Measurements from ENCODE around the gene NFE2L1.
"Not testable (repeated sequence)": the region's sequence is repeated elsewhere in the genome, so short reads cannot be mapped to it uniquely, and the experiment has no call there.

Gene NFE2L1

GRCh38 chr17:48031966-48032365, 16.2 kb upstream of the NFE2L1 start:
- Histone ChIP-seq H3K36me3 (ENCODE audit: control insufficient read depth in 2 of 2, insufficient read depth in 2 of 2, low read length in 2 of 2) (no peaks in the 10 kb centered on the region), H3K9ac (ENCODE audit: low read depth in 1 of 2, low read length in 2 of 2) (no peak overlapping the region), H3K27ac (ENCODE audit: low read depth in 2 of 2, low read length in 2 of 2) (no peak overlapping the region), H3K9me3 (ENCODE audit: control insufficient read depth in 2 of 2, low read length in 2 of 2) (no peaks in the 10 kb centered on the region), H3K4me3 (ENCODE audit: low read length in 2 of 2) (no peak overlapping the region), H3K4me1 (ENCODE audit: control insufficient read depth in 2 of 2, insufficient read depth in 2 of 2, low read length in 2 of 2) (peaks cover under 1 to 6% of the 10 kb centered on the region in 2 donors), H3K27me3 (ENCODE audit: control insufficient read depth in 2 of 2, insufficient read depth in 2 of 2, low read length in 2 of 2) (peaks cover 7 to 8% of the 10 kb centered on the region in 2 donors)

DNA sequence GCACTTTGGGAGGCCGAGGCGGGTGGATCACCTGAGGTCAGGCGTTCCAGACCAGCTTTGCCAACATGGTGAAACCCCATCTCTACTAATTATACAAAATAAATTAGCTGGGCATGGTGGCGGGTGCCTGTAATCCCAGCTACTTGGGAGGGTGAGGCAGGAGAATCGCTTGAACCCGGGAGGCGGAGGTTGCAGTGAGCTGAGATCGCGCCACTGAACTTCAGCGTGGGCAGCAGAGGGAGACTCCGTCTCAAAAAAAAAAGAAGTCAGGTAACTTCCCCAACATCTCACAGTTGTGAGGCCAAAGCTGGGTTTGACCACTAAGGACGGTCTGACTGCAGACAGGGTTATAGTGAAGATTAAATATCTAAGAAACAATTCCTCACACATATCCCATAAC, 13.4 kb upstream of the NFE2L1 start:
- not testable (repeated sequence) for H3K4me3 ChIP-seq (ENCODE audit: low read length in 2 of 2); H3K27ac ChIP-seq (ENCODE audit: low read depth in 2 of 2, low read length in 2 of 2); H3K9me3 ChIP-seq (ENCODE audit: control insufficient read depth in 2 of 2, low read length in 2 of 2); H3K4me1 ChIP-seq (ENCODE audit: control insufficient read depth in 2 of 2, insufficient read depth in 2 of 2, low read length in 2 of 2); H3K9ac ChIP-seq (ENCODE audit: low read depth in 1 of 2, low read length in 2 of 2); H3K36me3 ChIP-seq (ENCODE audit: control insufficient read depth in 2 of 2, insufficient read depth in 2 of 2, low read length in 2 of 2)
- peaks cover 14 to 17% of the 10 kb centered on the region in 2 donors for H3K27me3 ChIP-seq (ENCODE audit: control insufficient read depth in 2 of 2, insufficient read depth in 2 of 2, low read length in 2 of 2)

GRCh38 chr17:48036693-48037035, 11.5 kb upstream of the NFE2L1 start:
- Histone ChIP-seq H3K36me3 (ENCODE audit: control insufficient read depth in 2 of 2, insufficient read depth in 2 of 2, low read length in 2 of 2) (no peaks in the 10 kb centered on the region), H3K4me3 (ENCODE audit: low read length in 2 of 2) (peak overlapping the region in 1 of 2 donors; percentile 69), H3K27me3 (ENCODE audit: control insufficient read depth in 2 of 2, insufficient read depth in 2 of 2, low read length in 2 of 2) (peaks cover 14% of the 10 kb centered on the region in 2 donors), H3K9ac (ENCODE audit: low read depth in 1 of 2, low read length in 2 of 2) (peak overlapping the region in 1 of 2 donors; percentile 71), H3K9me3 (ENCODE audit: control insufficient read depth in 2 of 2, low read length in 2 of 2) (no peaks in the 10 kb centered on the region), H3K4me1 (ENCODE audit: control insufficient read depth in 2 of 2, insufficient read depth in 2 of 2, low read length in 2 of 2) (peaks cover 6 to 7% of the 10 kb centered on the region in 2 donors), H3K27ac (ENCODE audit: low read depth in 2 of 2, low read length in 2 of 2) (no peak overlapping the region)

GRCh38 chr17:48037036-48037837, 10.9 kb upstream of the NFE2L1 start, which contains the start of gene COPZ2:
Gene COPZ2 (minus strand): TSS chr17:48037797. CDS start chr17:48037777, 20 bp downstream.
- peak within 1 kb of the TSS; percentile 67 to 69 for H3K4me3 ChIP-seq (ENCODE audit: low read length in 2 of 2)
- peaks cover 10 to 14% of the 10 kb centered on the region in 2 donors for H3K27me3 ChIP-seq (ENCODE audit: control insufficient read depth in 2 of 2, insufficient read depth in 2 of 2, low read length in 2 of 2)
- no peaks in the 10 kb centered on the region for H3K36me3 ChIP-seq (ENCODE audit: control insufficient read depth in 2 of 2, insufficient read depth in 2 of 2, low read length in 2 of 2)
- H3K9me3 ChIP-seq (ENCODE audit: control insufficient read depth in 2 of 2, low read length in 2 of 2): no peaks in the 10 kb centered on the region
- peak within 1 kb of the TSS in 1 of 2 donors; percentile 18 for H3K27ac ChIP-seq (ENCODE audit: low read depth in 2 of 2, low read length in 2 of 2)
- peaks cover 6 to 7% of the 10 kb centered on the region in 2 donors for H3K4me1 ChIP-seq (ENCODE audit: control insufficient read depth in 2 of 2, insufficient read depth in 2 of 2, low read length in 2 of 2)
- H3K9ac ChIP-seq (ENCODE audit: low read depth in 1 of 2, low read length in 2 of 2): peak within 1 kb of the TSS; percentile 32 to 71

DNA sequence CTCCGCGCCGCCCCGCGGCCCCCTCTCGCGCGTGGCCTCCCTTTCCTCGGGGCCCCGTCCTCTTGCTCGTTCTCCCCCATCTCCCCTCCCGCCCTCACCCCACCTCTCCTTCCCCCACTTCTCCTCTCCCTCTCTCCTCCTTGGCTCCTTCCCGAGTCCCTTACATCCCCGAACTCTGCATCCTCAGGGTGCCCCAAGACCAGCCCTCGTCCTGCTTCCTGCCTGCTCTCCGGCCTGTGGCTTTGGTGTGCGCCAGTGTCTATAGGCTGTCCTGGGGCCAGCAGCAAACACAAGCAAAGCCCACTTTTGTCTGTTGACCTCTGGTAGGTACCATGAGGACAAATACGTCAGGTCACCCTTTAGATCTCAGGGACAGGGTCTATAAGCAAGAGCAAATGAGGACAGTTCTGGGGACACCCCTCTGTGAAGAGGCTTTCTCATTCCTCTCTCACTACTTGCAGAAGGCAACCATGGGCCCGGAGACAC, 10.3 kb upstream of the NFE2L1 start:
- Histone ChIP-seq H3K36me3 (ENCODE audit: control insufficient read depth in 2 of 2, insufficient read depth in 2 of 2, low read length in 2 of 2) (no peaks in the 10 kb centered on the region), H3K4me3 (ENCODE audit: low read length in 2 of 2) (peak overlapping the region; percentile 13 to 56), H3K4me1 (ENCODE audit: control insufficient read depth in 2 of 2, insufficient read depth in 2 of 2, low read length in 2 of 2) (peaks cover 6 to 7% of the 10 kb centered on the region in 2 donors), H3K27me3 (ENCODE audit: control insufficient read depth in 2 of 2, insufficient read depth in 2 of 2, low read length in 2 of 2) (peaks cover 9 to 14% of the 10 kb centered on the region in 2 donors), H3K9me3 (ENCODE audit: control insufficient read depth in 2 of 2, low read length in 2 of 2) (no peaks in the 10 kb centered on the region), H3K9ac (ENCODE audit: low read depth in 1 of 2, low read length in 2 of 2) (peak overlapping the region in 1 of 2 donors; percentile 24), H3K27ac (ENCODE audit: low read depth in 2 of 2, low read length in 2 of 2) (no peak overlapping the region)

GRCh38 chr17:48038687-48039086, 9.5 kb upstream of the NFE2L1 start:
- peaks cover 9 to 14% of the 10 kb centered on the region in 2 donors for H3K27me3 ChIP-seq (ENCODE audit: control insufficient read depth in 2 of 2, insufficient read depth in 2 of 2, low read length in 2 of 2)
- H3K36me3 ChIP-seq (ENCODE audit: control insufficient read depth in 2 of 2, insufficient read depth in 2 of 2, low read length in 2 of 2): no peaks in the 10 kb centered on the region
- no peak overlapping the region for H3K4me3 ChIP-seq (ENCODE audit: low read length in 2 of 2)
- no peak overlapping the region for H3K27ac ChIP-seq (ENCODE audit: low read depth in 2 of 2, low read length in 2 of 2)
- H3K9me3 ChIP-seq (ENCODE audit: control insufficient read depth in 2 of 2, low read length in 2 of 2): no peaks in the 10 kb centered on the region
- no peak overlapping the region for H3K9ac ChIP-seq (ENCODE audit: low read depth in 1 of 2, low read length in 2 of 2)
- H3K4me1 ChIP-seq (ENCODE audit: control insufficient read depth in 2 of 2, insufficient read depth in 2 of 2, low read length in 2 of 2): peaks cover 6 to 7% of the 10 kb centered on the region in 2 donors

DNA sequence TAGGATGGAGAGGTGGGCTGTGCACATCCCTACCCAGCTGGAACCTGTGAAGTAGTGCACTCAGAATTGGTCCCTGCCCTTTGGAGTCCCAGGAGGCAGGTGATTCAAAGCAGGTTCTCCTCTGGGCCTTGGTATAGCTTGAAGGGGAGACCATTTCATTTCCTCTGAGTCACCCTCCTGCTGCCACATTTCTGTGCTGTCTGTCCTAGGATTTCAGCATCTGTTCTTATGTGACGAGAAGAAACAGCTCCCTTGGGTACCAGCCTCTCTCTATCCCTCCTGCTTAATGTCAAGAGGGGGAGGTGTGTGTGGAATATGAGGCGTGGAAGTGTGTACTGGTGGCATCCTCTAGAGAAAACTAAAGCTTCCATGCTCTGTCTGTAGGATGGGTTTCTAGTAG, 5.0 kb upstream of the NFE2L1 start:
- Histone ChIP-seq H3K4me1 (ENCODE audit: control insufficient read depth in 2 of 2, insufficient read depth in 2 of 2, low read length in 2 of 2) (peaks cover 18 to 27% of the 10 kb centered on the region in 2 donors), H3K27ac (ENCODE audit: low read depth in 2 of 2, low read length in 2 of 2) (no peak overlapping the region), H3K27me3 (ENCODE audit: control insufficient read depth in 2 of 2, insufficient read depth in 2 of 2, low read length in 2 of 2) (peaks cover under 1 to 5% of the 10 kb centered on the region in 2 donors), H3K4me3 (ENCODE audit: low read length in 2 of 2) (no peak overlapping the region), H3K9ac (ENCODE audit: low read depth in 1 of 2, low read length in 2 of 2) (no peak overlapping the region), H3K36me3 (ENCODE audit: control insufficient read depth in 2 of 2, insufficient read depth in 2 of 2, low read length in 2 of 2) (no peaks in the 10 kb centered on the region), H3K9me3 (ENCODE audit: control insufficient read depth in 2 of 2, low read length in 2 of 2) (no peaks in the 10 kb centered on the region)

- no peak overlapping the region for H3K4me3 ChIP-seq (ENCODE audit: low read length in 2 of 2)
- H3K9ac ChIP-seq (ENCODE audit: low read depth in 1 of 2, low read length in 2 of 2): no peak overlapping the region
- H3K4me1 ChIP-seq (ENCODE audit: control insufficient read depth in 2 of 2, insufficient read depth in 2 of 2, low read length in 2 of 2): peaks cover 26 to 34% of the 10 kb centered on the region in 2 donors
- H3K27me3 ChIP-seq (ENCODE audit: control insufficient read depth in 2 of 2, insufficient read depth in 2 of 2, low read length in 2 of 2): no peaks in the 10 kb centered on the region
- H3K27ac ChIP-seq (ENCODE audit: low read depth in 2 of 2, low read length in 2 of 2): no peak overlapping the region
- no peaks in the 10 kb centered on the region for H3K9me3 ChIP-seq (ENCODE audit: control insufficient read depth in 2 of 2, low read length in 2 of 2)
- H3K36me3 ChIP-seq (ENCODE audit: control insufficient read depth in 2 of 2, insufficient read depth in 2 of 2, low read length in 2 of 2): no peaks in the 10 kb centered on the region
Observed at GRCh38 chr17:48044851-48045250, 3.3 kb upstream of the NFE2L1 start.

- no peak overlapping the region for H3K4me3 ChIP-seq (ENCODE audit: low read length in 2 of 2)
- no peaks in the 10 kb centered on the region for H3K36me3 ChIP-seq (ENCODE audit: control insufficient read depth in 2 of 2, insufficient read depth in 2 of 2, low read length in 2 of 2)
- H3K27me3 ChIP-seq (ENCODE audit: control insufficient read depth in 2 of 2, insufficient read depth in 2 of 2, low read length in 2 of 2): no peaks in the 10 kb centered on the region
- H3K27ac ChIP-seq (ENCODE audit: low read depth in 2 of 2, low read length in 2 of 2): peak overlapping the region; percentile 43 to 80
- peak overlapping the region in 1 of 2 donors; percentile 52 for H3K9ac ChIP-seq (ENCODE audit: low read depth in 1 of 2, low read length in 2 of 2)
- no peaks in the 10 kb centered on the region for H3K9me3 ChIP-seq (ENCODE audit: control insufficient read depth in 2 of 2, low read length in 2 of 2)
- H3K4me1 ChIP-seq (ENCODE audit: control insufficient read depth in 2 of 2, insufficient read depth in 2 of 2, low read length in 2 of 2): peaks cover 32 to 38% of the 10 kb centered on the region in 2 donors
Observed at GRCh38 chr17:48045316-48046001, 2.7 kb upstream of the NFE2L1 start.

- H3K27me3 ChIP-seq (ENCODE audit: control insufficient read depth in 2 of 2, insufficient read depth in 2 of 2, low read length in 2 of 2): no peaks in the 10 kb centered on the region
- no peak overlapping the region for H3K4me3 ChIP-seq (ENCODE audit: low read length in 2 of 2)
- H3K4me1 ChIP-seq (ENCODE audit: control insufficient read depth in 2 of 2, insufficient read depth in 2 of 2, low read length in 2 of 2): peaks cover 40 to 46% of the 10 kb centered on the region in 2 donors
Observed at GRCh38 chr17:48046296-48046695, 1.9 kb upstream of the NFE2L1 start.

More at GRCh38 chr17:48046296-48046695, 1.9 kb upstream of the NFE2L1 start:
- no peaks in the 10 kb centered on the region for H3K9me3 ChIP-seq (ENCODE audit: control insufficient read depth in 2 of 2, low read length in 2 of 2)
- peak overlapping the region; percentile 43 to 80 for H3K27ac ChIP-seq (ENCODE audit: low read depth in 2 of 2, low read length in 2 of 2)
- H3K36me3 ChIP-seq (ENCODE audit: control insufficient read depth in 2 of 2, insufficient read depth in 2 of 2, low read length in 2 of 2): peaks cover 4 to 8% of the 10 kb centered on the region in 2 donors
- H3K9ac ChIP-seq (ENCODE audit: low read depth in 1 of 2, low read length in 2 of 2): peak overlapping the region in 1 of 2 donors; percentile 52
